Body of pancreas (tissue), 4 donors: Measurements from ENCODE around the gene RAB20. TPM values are rescaled to one million over a fixed set of nuclear protein-coding genes. Genes with fewer than 3 reads are reported as not detected.

ENCODE experiments used
- ATAC-seq: fragments of 150-250 bp; one replicate; pipeline ENCODE4 v1.9.1; 2016
- DNase-seq, 4 donors: peaks; one replicate each; pipeline ENCODE4 v3.0.0-alpha.2; 2019
- H3K27ac ChIP-seq, 4 donors: fragments of 200-600 bp; sonication (generic); 1 replicate in 3 of 4; 2 replicates in 1 of 4; pipeline versions ENCODE4 v1.5.1 to v1.6.1; 2016 to 2019; ENCODE audit warnings: mild to moderate bottlenecking in 1 of 4, mixed read lengths in 1 of 4, moderate library complexity in 1 of 4
- H3K27me3 ChIP-seq, 2 donors: fragments of 200-600 bp; sonication (generic); one replicate each; pipeline ENCODE4 v1.6.0; 2016; ENCODE audit warnings: mild to moderate bottlenecking in 1 of 2
- H3K36me3 ChIP-seq, 2 donors: fragments of 200-600 bp; sonication (generic); replicated peaks in 1 of 2; 2 replicates each; pipeline ENCODE4 v1.5.1; 2016; ENCODE audit warnings: low read depth in 2 of 2; ENCODE audit not compliant: insufficient read depth in 1 of 2
- H3K4me1 ChIP-seq: fragments of 200-600 bp; sonication (generic); one replicate; pipeline ENCODE4 v1.6.0; 2016
- H3K4me3 ChIP-seq, 2 donors: fragments of 200-600 bp; sonication (generic); 1 replicate in 1 of 2; 2 replicates in 1 of 2; pipeline ENCODE4 v1.5.1; 2016 to 2019
- H3K9me3 ChIP-seq, 3 donors: fragments of 200-600 bp; sonication (generic); 1 replicate in 2 of 3; 2 replicates in 1 of 3; pipeline ENCODE4 v1.5.1; 2016
- POLR2A ChIP-seq, 3 donors: fragments of 450-650 bp; IDR thresholded peaks; one replicate each; pipeline ENCODE4 v1.6.1; 2016; ENCODE audit warnings: antibody characterized with exemption in 3 of 3, mild to moderate bottlenecking in 2 of 3
- WGBS, 2 donors: methylation state at CpG; one replicate each; pipeline ENCODE4 v1.1.5; 2017; 5-methylcytosine and 5-hydroxymethylcytosine counted together
- intact Hi-C: fragments of 100-400 bp; cut with DNase I; formaldehyde crosslinking; loops from one replicate; pipeline ENCODE4 v1.15.1; 2023
- total RNA-seq, 2 donors: library from RNA; depleted of rRNA; stranded (reverse); fragments of >200 nt; gene quantifications; one replicate each; pipeline ENCODE4 v1.1.0, GENCODE V29; 2016
- TF ChIP-seq, protein P1 (sequence below), 7 experiments: fragments of 450-650 bp in 4 of 7; fragments of 200-600 bp in 3 of 7; sonication (generic) in 3 of 7; IDR thresholded peaks; one replicate each; pipeline ENCODE4 v1.5.1; 2016 to 2019; ENCODE audit warnings: antibody characterized with exemption in 7 of 7

RAB20 gene
- total RNA-seq, 2 donors from 2014 or later = 23.1 to 35.5 TPM

- H3K4me1 ChIP-seq = peaks cover 33% of the 10 kb centered on the region
- no peaks in the 10 kb centered on the region for H3K27me3 ChIP-seq
- no peaks in the 10 kb centered on the region for H3K9me3 ChIP-seq
- TF ChIP-seq POLR2A (IDR thresholded peaks at IDR 0.05) = no peak
- TF ChIP-seq, protein P1, sequence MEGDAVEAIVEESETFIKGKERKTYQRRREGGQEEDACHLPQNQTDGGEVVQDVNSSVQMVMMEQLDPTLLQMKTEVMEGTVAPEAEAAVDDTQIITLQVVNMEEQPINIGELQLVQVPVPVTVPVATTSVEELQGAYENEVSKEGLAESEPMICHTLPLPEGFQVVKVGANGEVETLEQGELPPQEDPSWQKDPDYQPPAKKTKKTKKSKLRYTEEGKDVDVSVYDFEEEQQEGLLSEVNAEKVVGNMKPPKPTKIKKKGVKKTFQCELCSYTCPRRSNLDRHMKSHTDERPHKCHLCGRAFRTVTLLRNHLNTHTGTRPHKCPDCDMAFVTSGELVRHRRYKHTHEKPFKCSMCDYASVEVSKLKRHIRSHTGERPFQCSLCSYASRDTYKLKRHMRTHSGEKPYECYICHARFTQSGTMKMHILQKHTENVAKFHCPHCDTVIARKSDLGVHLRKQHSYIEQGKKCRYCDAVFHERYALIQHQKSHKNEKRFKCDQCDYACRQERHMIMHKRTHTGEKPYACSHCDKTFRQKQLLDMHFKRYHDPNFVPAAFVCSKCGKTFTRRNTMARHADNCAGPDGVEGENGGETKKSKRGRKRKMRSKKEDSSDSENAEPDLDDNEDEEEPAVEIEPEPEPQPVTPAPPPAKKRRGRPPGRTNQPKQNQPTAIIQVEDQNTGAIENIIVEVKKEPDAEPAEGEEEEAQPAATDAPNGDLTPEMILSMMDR (IDR thresholded peaks at IDR 0.05) = no peak
- DNase-seq (no peak), ATAC-seq (no peak)
- peak overlapping the region in 1 of 4 donors; percentile 3 for H3K27ac ChIP-seq
- 42 to 44% methylated on average over 4 of the region's 4 CpGs for WGBS, 2 donors
- no peaks in the 10 kb centered on the region for H3K36me3 ChIP-seq
- intact Hi-C loops = no loop called here
- H3K4me3 ChIP-seq = no peak overlapping the region
Observed at GRCh38 chr13:110509478-110509926, 52.0 kb downstream of the RAB20 start.

DNA sequence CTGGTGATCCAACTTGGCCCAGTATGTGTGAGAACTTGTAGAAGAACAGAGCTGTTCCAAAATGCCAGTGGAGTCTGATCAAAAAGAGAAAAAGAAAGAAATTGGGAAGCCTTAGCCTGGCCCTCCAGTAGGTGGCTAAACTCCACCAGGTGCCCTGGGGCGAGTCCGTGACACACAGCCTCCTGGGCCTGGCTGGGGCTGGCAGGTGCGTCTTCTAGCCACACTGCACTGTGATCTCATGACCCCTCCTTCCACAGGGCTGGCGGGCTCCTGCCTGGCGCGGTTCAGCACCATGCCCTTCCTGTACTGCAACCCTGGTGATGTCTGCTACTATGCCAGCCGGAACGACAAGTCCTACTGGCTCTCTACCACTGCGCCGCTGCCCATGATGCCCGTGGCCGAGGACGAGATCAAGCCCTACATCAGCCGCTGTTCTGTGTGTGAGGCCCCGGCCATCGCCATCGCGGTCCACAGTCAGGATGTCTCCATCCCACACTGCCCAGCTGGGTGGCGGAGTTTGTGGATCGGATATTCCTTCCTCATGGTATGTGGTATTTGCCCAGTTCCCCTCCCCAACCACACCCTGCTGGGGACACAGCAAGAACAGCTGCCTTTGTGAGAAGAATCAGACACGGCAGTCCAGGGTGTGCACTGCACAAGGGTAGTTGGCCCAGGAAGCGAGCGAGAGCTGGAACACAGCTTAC lies 53.7 kb downstream of the RAB20 start:
- ATAC-seq (peak; percentile 86), DNase-seq (peak; percentile 85 to 93 (median 90))
- no peaks in the 10 kb centered on the region for H3K36me3 ChIP-seq
- peak overlapping the region; percentile 87 to 96 (median 90) for H3K27ac ChIP-seq
- no peaks in the 10 kb centered on the region for H3K9me3 ChIP-seq
- H3K4me1 ChIP-seq = peaks cover 33% of the 10 kb centered on the region
- H3K4me3 ChIP-seq = no peak overlapping the region
- 32 to 43% methylated on average over 19 to 23 of the region's 23 CpGs for WGBS, 2 donors
- intact Hi-C loops = no loop called here
- H3K27me3 ChIP-seq = no peaks in the 10 kb centered on the region
- peak in 2 of 3 donors; percentile 22 to 35 for TF ChIP-seq POLR2A (IDR thresholded peaks at IDR 0.05)
- TF ChIP-seq, protein P1 (IDR thresholded peaks at IDR 0.05) = peak; percentile 31 to 84 (median 73)

GRCh38 chr13:110506859-110507566 lies 54.5 kb downstream of the RAB20 start:
- no peaks in the 10 kb centered on the region for H3K27me3 ChIP-seq
- H3K4me3 ChIP-seq = no peak overlapping the region
- TF ChIP-seq POLR2A (IDR thresholded peaks at IDR 0.05) = peak in 2 of 3 donors; percentile 39 to 41
- TF ChIP-seq, protein P1 (IDR thresholded peaks at IDR 0.05) = peak in 1 of 7 experiments; percentile 17
- H3K27ac ChIP-seq = peak overlapping the region; percentile 87 to 96 (median 90)
- ATAC-seq (peak; percentile 90), DNase-seq (peak; percentile 93 to 95 (median 94))
- intact Hi-C loops = no loop called here
- peaks cover 33% of the 10 kb centered on the region for H3K4me1 ChIP-seq
- 14 to 18% methylated on average over 17 of the region's 17 CpGs for WGBS, 2 donors
- H3K9me3 ChIP-seq = no peaks in the 10 kb centered on the region
- H3K36me3 ChIP-seq = no peaks in the 10 kb centered on the region

DNA sequence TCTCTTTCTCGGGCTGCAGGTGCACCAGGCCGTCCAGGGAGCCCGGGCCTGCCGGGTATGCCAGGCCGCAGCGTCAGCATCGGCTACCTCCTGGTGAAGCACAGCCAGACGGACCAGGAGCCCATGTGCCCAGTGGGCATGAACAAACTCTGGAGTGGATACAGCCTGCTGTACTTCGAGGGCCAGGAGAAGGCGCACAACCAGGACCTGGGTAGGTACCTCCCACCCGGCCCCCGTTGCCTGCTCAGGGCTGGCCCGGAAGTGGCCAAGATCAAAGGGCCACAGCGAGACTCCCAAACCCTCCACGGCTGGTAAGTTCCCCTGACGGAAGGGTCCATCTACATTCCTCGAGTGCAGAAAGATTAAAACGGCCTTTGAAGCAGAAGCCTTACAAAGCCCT lies 55.1 kb downstream of the RAB20 start:
- H3K4me1 ChIP-seq = peaks cover 33% of the 10 kb centered on the region
- H3K27me3 ChIP-seq = no peaks in the 10 kb centered on the region
- no peaks in the 10 kb centered on the region for H3K9me3 ChIP-seq
- no peak overlapping the region for H3K4me3 ChIP-seq
- DNase-seq (peak in 2 of 4 donors; percentile 32 to 37), ATAC-seq (no peak)
- no peak for TF ChIP-seq POLR2A (IDR thresholded peaks at IDR 0.05)
- TF ChIP-seq, protein P1 (IDR thresholded peaks at IDR 0.05) = no peak
- WGBS, 2 donors = 39 to 43% methylated on average over 9 to 18 of the region's 18 CpGs
- intact Hi-C loops = no loop called here
- H3K36me3 ChIP-seq = no peaks in the 10 kb centered on the region
- peak overlapping the region; percentile 87 to 96 (median 90) for H3K27ac ChIP-seq
